ENCODE data around the gene AGBL1.

AGBL1 gene

GRCh38 chr15:86649277-86649676 lies 569.6 kb downstream of the AGBL1 start:
- DNase-seq (no peak), ATAC-seq (peak; percentile 74)

- no peak for DNase-seq
- ATAC-seq = no peak
Measured at GRCh38 chr15:86650094-86650493, 570.4 kb downstream of the AGBL1 start.

- ATAC-seq = peak; percentile 25
- DNase-seq = no peak
Measured at GRCh38 chr15:86653344-86654197, 573.9 kb downstream of the AGBL1 start.

- ATAC-seq (no peak), DNase-seq (no peak)
Measured at GRCh38 chr15:86654501-86654900, 574.8 kb downstream of the AGBL1 start.

- DNase-seq = no peak
- ATAC-seq = no peak
Measured at GRCh38 chr15:86657305-86657704, 577.6 kb downstream of the AGBL1 start.

- DNase-seq (no peak), ATAC-seq (no peak)
Measured at GRCh38 chr15:86659724-86660411, 580.2 kb downstream of the AGBL1 start.

- DNase-seq = no peak
- no peak for ATAC-seq
Measured at GRCh38 chr15:86661580-86661979, 581.9 kb downstream of the AGBL1 start.

GRCh38 chr15:86663304-86663703 lies 583.6 kb downstream of the AGBL1 start:
- DNase-seq = no peak
- ATAC-seq = no peak

GRCh38 chr15:86663979-86664378 lies 584.3 kb downstream of the AGBL1 start:
- DNase-seq (no peak), ATAC-seq (no peak)

- no peak for DNase-seq
- no peak for ATAC-seq
Measured at GRCh38 chr15:86664581-86664980, 584.9 kb downstream of the AGBL1 start.

- DNase-seq (no peak), ATAC-seq (peak; percentile 55)
Measured at GRCh38 chr15:86676002-86676401, 596.3 kb downstream of the AGBL1 start.

- no peak for DNase-seq
Measured at GRCh38 chr15:86677278-86677677, 597.6 kb downstream of the AGBL1 start.

GRCh38 chr15:86685263-86685662 lies 605.6 kb downstream of the AGBL1 start:
- no peak for ATAC-seq
- no peak for DNase-seq

More at GRCh38 chr15:86677278-86677677, 597.6 kb downstream of the AGBL1 start:
- no peak for ATAC-seq

- ATAC-seq (no peak), DNase-seq (no peak)
Measured at GRCh38 chr15:86689006-86689405, 609.3 kb downstream of the AGBL1 start.

- no peak for ATAC-seq
- no peak for DNase-seq
Measured at GRCh38 chr15:86690566-86690965, 610.9 kb downstream of the AGBL1 start.

GRCh38 chr15:86691091-86691663 lies 611.5 kb downstream of the AGBL1 start:
- ATAC-seq = no peak
- DNase-seq = no peak

GRCh38 chr15:86700864-86701610 lies 621.4 kb downstream of the AGBL1 start:
- DNase-seq (no peak), ATAC-seq (no peak)

GRCh38 chr15:86701611-86701963 lies 621.9 kb downstream of the AGBL1 start:
- no peak for ATAC-seq

GRCh38 chr15:86706813-86707212 lies 627.1 kb downstream of the AGBL1 start:
- no peak for ATAC-seq
- no peak for DNase-seq

More at GRCh38 chr15:86701611-86701963, 621.9 kb downstream of the AGBL1 start:
- DNase-seq = no peak

GRCh38 chr15:86711476-86711875 lies 631.8 kb downstream of the AGBL1 start:
- DNase-seq = no peak
- no peak for ATAC-seq

GRCh38 chr15:86714241-86714640 lies 634.6 kb downstream of the AGBL1 start:
- DNase-seq (no peak), ATAC-seq (no peak)

- DNase-seq (no peak), ATAC-seq (no peak)
Measured at GRCh38 chr15:86725628-86726027, 646.0 kb downstream of the AGBL1 start.
